CD4-positive, alpha-beta T cell (primary cell): Measurements from ENCODE around the gene CAMTA1. TPM values are rescaled to one million over a fixed set of nuclear protein-coding genes. Genes with fewer than 3 reads are reported as not detected.

ENCODE experiments used
- ATAC-seq: fragments of 200-7000 bp; cut with Tn5 transposase; one replicate; pipeline ENCODE4 v1.10.0; 2022; ENCODE audit warnings: mild to moderate bottlenecking; ENCODE audit not compliant: poor library complexity
- CTCF ChIA-PET: fragments of 350-600 bp; sonication (Branson Sonifier 250); formaldehyde crosslinking; loops from one replicate; lab custom pipeline; 2021; ENCODE audit warnings: antibody characterized with exemption, inconsistent platforms; lab: Charles Lee
- POLR2A ChIA-PET: fragments of 350-600 bp; sonication (Branson Sonifier 250); formaldehyde crosslinking; loops from one replicate; lab custom pipeline; 2021; ENCODE audit warnings: antibody characterized with exemption, inconsistent platforms; lab: Charles Lee
- DNase-seq, 14 experiments: peaks; one replicate each; pipeline ENCODE4 v3.0.0-alpha.2; 2013 to 2020; ENCODE audit warnings: mixed read lengths in 2 of 14
- H3K27ac ChIP-seq, 2 donors: one replicate each; pipeline versions ENCODE4 v1.5.1 to v1.7.0; 2013; ENCODE audit warnings: low read length in 2 of 2, low read depth in 1 of 2, mild to moderate bottlenecking in 1 of 2
- H3K27me3 ChIP-seq, 2 experiments: 1 replicate in 1 of 2; 2 replicates in 1 of 2; pipeline versions ENCODE4 v1.6.1 to v1.7.0; 2013; ENCODE audit warnings: low read length in 2 of 2, control low read depth in 1 of 2, mild to moderate bottlenecking in 1 of 2, moderate library complexity in 1 of 2; ENCODE audit not compliant: insufficient read depth in 2 of 2, control insufficient read depth in 1 of 2
- H3K36me3 ChIP-seq: one replicate; pipeline ENCODE4 v1.6.1; 2013; ENCODE audit warnings: low read length, control low read depth; ENCODE audit not compliant: insufficient read depth
- H3K4me1 ChIP-seq: one replicate; pipeline ENCODE4 v1.6.1; 2013; ENCODE audit warnings: low read length, control low read depth; ENCODE audit not compliant: insufficient read depth
- H3K4me3 ChIP-seq: one replicate; pipeline ENCODE4 v1.5.1; 2013; ENCODE audit warnings: mild to moderate bottlenecking, low read length, moderate library complexity
- H3K9me3 ChIP-seq, 2 experiments: 1 replicate in 1 of 2; 2 replicates in 1 of 2; pipeline versions ENCODE4 v1.6.1 to v1.7.0; 2013; ENCODE audit warnings: low read length in 2 of 2, mild to moderate bottlenecking in 2 of 2, control low read depth in 1 of 2, moderate library complexity in 1 of 2; ENCODE audit not compliant: control insufficient read depth in 1 of 2, insufficient read depth in 1 of 2
- H3K27ac Mint-ChIP-seq: one replicate; pipeline ENCODE4 v1.8.0; 2020; ENCODE audit warnings: mixed read lengths
- H3K27me3 Mint-ChIP-seq: one replicate; pipeline ENCODE4 v1.8.0; 2021; ENCODE audit warnings: mixed read lengths
- H3K36me3 Mint-ChIP-seq: one replicate; pipeline ENCODE4 v1.8.0; 2021; ENCODE audit warnings: low read depth, mixed read lengths
- H3K4me1 Mint-ChIP-seq: one replicate; pipeline ENCODE4 v1.8.0; 2021; ENCODE audit warnings: low read depth, mixed read lengths
- H3K4me3 Mint-ChIP-seq: one replicate; pipeline ENCODE4 v1.8.0; 2020; ENCODE audit warnings: mild to moderate bottlenecking, mixed read lengths
- H3K9me3 Mint-ChIP-seq: one replicate; pipeline ENCODE4 v1.8.0; 2020; ENCODE audit warnings: mixed read lengths
- CTCF ChIP-seq: fragments of 200-600 bp; IDR thresholded peaks from one replicate; pipeline ENCODE4 v1.8.0; 2022; ENCODE audit warnings: antibody characterized with exemption, mild to moderate bottlenecking
- intact Hi-C, 2 experiments: fragments of 100-400 bp; cut with DNase I in 1 of 2; cut with micrococcal nuclease in 1 of 2; formaldehyde crosslinking; loops; one replicate each; pipeline versions ENCODE4 v1.15.1 to v1.9.0; 2023 to 2025; cut with DNase I, micrococcal nuclease
- total RNA-seq, 174 experiments: library from RNA in 2 of 174; stranded (reverse) in 2 of 174; gene quantifications; one replicate each; pipeline ENCODE4 v1.2.3 and lab custom pipeline; 2021 to 2026

CAMTA1 gene
- total RNA-seq, 2 experiments from 2014 or later, result 38.6 to 39.3 TPM

GRCh38 chr1:7469255-7469938 lies 684.1 kb downstream of the CAMTA1 start:
- no peak overlapping the region for H3K4me3 ChIP-seq
- intact Hi-C loops, result no loop called here
- no peak overlapping the region for H3K4me3 Mint-ChIP-seq
- H3K27ac ChIP-seq, result no peak overlapping the region
- H3K4me1 ChIP-seq, result no peaks in the 10 kb centered on the region
- ATAC-seq, result no peak
- H3K9me3 Mint-ChIP-seq, result no peaks in the 10 kb centered on the region
- no peaks in the 10 kb centered on the region for H3K36me3 ChIP-seq
- no peaks in the 10 kb centered on the region for H3K4me1 Mint-ChIP-seq
- no peaks in the 10 kb centered on the region for H3K27me3 ChIP-seq
- POLR2A ChIA-PET, result no interaction called here
- H3K9me3 ChIP-seq, result peaks cover 0 to 4% of the 10 kb centered on the region in 2 experiments
- TF ChIP-seq CTCF, result no peak
- no peaks in the 10 kb centered on the region for H3K27me3 Mint-ChIP-seq
- no peak for DNase-seq
- CTCF ChIA-PET, result no interaction called here
- H3K27ac Mint-ChIP-seq, result no peak overlapping the region
- no peaks in the 10 kb centered on the region for H3K36me3 Mint-ChIP-seq

GRCh38 chr1:7470904-7471638 lies 685.8 kb downstream of the CAMTA1 start:
- H3K27me3 Mint-ChIP-seq, result no peaks in the 10 kb centered on the region
- intact Hi-C loops, result no loop called here
- H3K36me3 Mint-ChIP-seq, result no peaks in the 10 kb centered on the region
- H3K4me1 ChIP-seq, result no peaks in the 10 kb centered on the region
- H3K27me3 ChIP-seq, result no peaks in the 10 kb centered on the region
- ATAC-seq (no peak), DNase-seq (no peak)
- TF ChIP-seq CTCF, result no peak
- no peak overlapping the region for H3K4me3 ChIP-seq
- no peaks in the 10 kb centered on the region for H3K9me3 Mint-ChIP-seq
- ChIA-PET POLR2A (no interaction called here), CTCF (no interaction called here)
- H3K27ac ChIP-seq, result no peak overlapping the region
- H3K4me1 Mint-ChIP-seq, result no peaks in the 10 kb centered on the region
- no peak overlapping the region for H3K4me3 Mint-ChIP-seq
- H3K9me3 ChIP-seq, result peaks cover 0 to 4% of the 10 kb centered on the region in 2 experiments
- H3K36me3 ChIP-seq, result no peaks in the 10 kb centered on the region
- H3K27ac Mint-ChIP-seq, result no peak overlapping the region

- intact Hi-C loops, result no loop called here
- CTCF ChIA-PET, result no interaction called here
Observed at GRCh38 chr1:7471836-7472235, 686.6 kb downstream of the CAMTA1 start.

More at GRCh38 chr1:7471836-7472235, 686.6 kb downstream of the CAMTA1 start:
- H3K9me3 ChIP-seq, result peaks cover 0 to 4% of the 10 kb centered on the region in 2 experiments
- no peaks in the 10 kb centered on the region for H3K27me3 Mint-ChIP-seq
- no peaks in the 10 kb centered on the region for H3K4me1 Mint-ChIP-seq
- H3K4me3 ChIP-seq, result no peak overlapping the region
- H3K36me3 ChIP-seq, result no peaks in the 10 kb centered on the region
- DNase-seq (no peak), ATAC-seq (no peak)
- H3K27ac Mint-ChIP-seq, result no peak overlapping the region
- H3K27me3 ChIP-seq, result no peaks in the 10 kb centered on the region
- H3K4me1 ChIP-seq, result no peaks in the 10 kb centered on the region
- H3K36me3 Mint-ChIP-seq, result no peaks in the 10 kb centered on the region
- no peak overlapping the region for H3K27ac ChIP-seq
- H3K9me3 Mint-ChIP-seq, result no peaks in the 10 kb centered on the region
- POLR2A ChIA-PET, result no interaction called here
- TF ChIP-seq CTCF, result no peak
- H3K4me3 Mint-ChIP-seq, result no peak overlapping the region
